SK-N-SH treated with all-trans-retinoic acid at 6 μM for 48 hours (cell line): Measurements from ENCODE around the gene DEFB114.

ENCODE experiments used
- ATAC-seq: fragments of 200-7000 bp; cut with Tn5 transposase; 3 replicates; pipeline ENCODE4 v1.9.1; 2020; ENCODE audit warnings: mild to moderate bottlenecking, moderate library complexity
- ARNTL ChIP-seq: fragments of 450-650 bp; formaldehyde crosslinking; IDR thresholded peaks from 2 replicates; pipeline ENCODE4 v1.5.0; 2020; ENCODE audit warnings: low read depth, mild to moderate bottlenecking, moderate library complexity, borderline replicate concordance
- BACH2 ChIP-seq: fragments of 250-450 bp; sonication (Bioruptor Pico); IDR thresholded peaks from 2 replicates; pipeline ENCODE4 v1.9.0; 2021; ENCODE audit warnings: mild to moderate bottlenecking, borderline replicate concordance
- GLIS3 ChIP-seq: fragments of 250-450 bp; sonication (Bioruptor Pico); IDR thresholded peaks from 2 replicates; pipeline ENCODE4 v1.5.0; 2020; ENCODE audit warnings: mild to moderate bottlenecking, moderate library complexity
- ISL1 ChIP-seq: fragments of 250-450 bp; sonication (Bioruptor Pico); IDR thresholded peaks from 2 replicates; pipeline ENCODE4 v2.1.2; 2022; ENCODE audit warnings: mild to moderate bottlenecking, moderate library complexity
- OSR1 ChIP-seq: fragments of 250-450 bp; sonication (Bioruptor Pico); IDR thresholded peaks from 2 replicates; pipeline ENCODE4 v1.8.0; 2022; ENCODE audit warnings: moderate library complexity, mild to moderate bottlenecking, inconsistent platforms
- PPARA ChIP-seq: fragments of 250-450 bp; sonication (Bioruptor Pico); IDR thresholded peaks from 2 replicates; pipeline ENCODE4 v1.5.0; 2020; ENCODE audit warnings: mild to moderate bottlenecking, borderline replicate concordance
- SNAI2 ChIP-seq: fragments of 250-450 bp; sonication (Bioruptor Pico); IDR thresholded peaks from 2 replicates; pipeline ENCODE4 v1.5.0; 2020; ENCODE audit warnings: mild to moderate bottlenecking, moderate library complexity
- TCF4 ChIP-seq: fragments of 250-450 bp; sonication (Bioruptor Pico); IDR thresholded peaks from 2 replicates; pipeline ENCODE4 v1.8.0; 2021; ENCODE audit warnings: mild to moderate bottlenecking, moderate library complexity, borderline replicate concordance
- TOX ChIP-seq: fragments of 250-450 bp; sonication (Bioruptor Pico); IDR thresholded peaks from 2 replicates; pipeline ENCODE4 v1.8.0; 2021; ENCODE audit warnings: mild to moderate bottlenecking, moderate library complexity, borderline replicate concordance
- ZC3H10 ChIP-seq: fragments of 250-450 bp; sonication (Bioruptor Pico); IDR thresholded peaks from 2 replicates; pipeline ENCODE4 v1.5.1; 2021; ENCODE audit warnings: mild to moderate bottlenecking, moderate library complexity
- ZFP3 ChIP-seq: fragments of 250-450 bp; sonication (Bioruptor Pico); IDR thresholded peaks from 2 replicates; pipeline ENCODE4 v1.5.0; 2020; ENCODE audit warnings: mild to moderate bottlenecking, moderate library complexity
- ZFP30 ChIP-seq: fragments of 450-650 bp; formaldehyde crosslinking; IDR thresholded peaks from 2 replicates; pipeline ENCODE4 v1.5.0; 2022; ENCODE audit warnings: mild to moderate bottlenecking, moderate library complexity
- ZNF565 ChIP-seq: fragments of 450-650 bp; formaldehyde crosslinking; conservative IDR thresholded peaks from 2 replicates; pipeline ENCODE4 v1.5.0; 2020; ENCODE audit warnings: low read depth, mild to moderate bottlenecking, moderate library complexity
- ZNF70 ChIP-seq: fragments of 450-650 bp; formaldehyde crosslinking; IDR thresholded peaks from 2 replicates; pipeline ENCODE4 v1.5.0; 2020; ENCODE audit warnings: mild to moderate bottlenecking, moderate library complexity
- ZNF8 ChIP-seq: fragments of 450-650 bp; formaldehyde crosslinking; IDR thresholded peaks from 2 replicates; pipeline ENCODE4 v1.5.0; 2020; ENCODE audit warnings: mild to moderate bottlenecking, moderate library complexity
- TF ChIP-seq, protein P1 (sequence below): fragments of 250-450 bp; sonication (Bioruptor Pico); IDR thresholded peaks from 2 replicates; pipeline ENCODE4 v1.5.0; 2020; ENCODE audit warnings: mild to moderate bottlenecking, moderate library complexity
- TF ChIP-seq, protein P2 (sequence below): fragments of 250-450 bp; sonication (Bioruptor Pico); IDR thresholded peaks from 2 replicates; pipeline ENCODE4 v1.8.0; 2021; ENCODE audit warnings: low read depth, mild to moderate bottlenecking, moderate library complexity, borderline replicate concordance
- TF ChIP-seq, protein P3 (sequence below): fragments of 250-450 bp; sonication (Bioruptor Pico); IDR thresholded peaks from 2 replicates; pipeline ENCODE4 v1.5.1; 2020; ENCODE audit warnings: low read depth, mild to moderate bottlenecking, moderate library complexity
- TF ChIP-seq, protein P4 (sequence below): fragments of 250-450 bp; sonication (Bioruptor Pico); IDR thresholded peaks from 2 replicates; pipeline ENCODE4 v1.8.0; 2020; ENCODE audit warnings: mild to moderate bottlenecking, moderate library complexity, borderline replicate concordance
- TF ChIP-seq, protein P5 (sequence below): fragments of 250-450 bp; sonication (Bioruptor Pico); IDR thresholded peaks from 2 replicates; pipeline ENCODE4 v1.5.1; 2021; ENCODE audit warnings: mild to moderate bottlenecking, moderate library complexity

Gene DEFB114

DNA sequence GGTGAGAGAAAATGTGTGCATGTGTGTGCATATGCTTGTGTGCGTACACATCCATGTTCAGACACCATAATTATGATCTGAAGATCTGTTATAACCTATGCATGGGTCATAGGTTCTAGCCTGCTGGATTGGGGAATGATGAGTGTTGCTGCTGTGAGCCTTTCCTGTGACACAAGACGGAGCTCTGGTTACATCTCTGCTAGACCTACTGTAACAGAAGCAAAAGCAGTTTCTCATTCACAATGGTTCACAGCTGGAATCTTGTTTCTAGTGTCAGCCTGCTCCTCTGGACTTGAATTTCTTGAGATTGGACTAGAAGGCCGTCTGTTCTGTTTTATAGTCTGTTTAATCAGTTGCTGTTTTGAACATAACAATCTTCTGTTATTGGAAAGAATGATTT, 40.1 kb downstream of the DEFB114 start:
- no peak for TF ChIP-seq OSR1
- no peak for ATAC-seq

DNA sequence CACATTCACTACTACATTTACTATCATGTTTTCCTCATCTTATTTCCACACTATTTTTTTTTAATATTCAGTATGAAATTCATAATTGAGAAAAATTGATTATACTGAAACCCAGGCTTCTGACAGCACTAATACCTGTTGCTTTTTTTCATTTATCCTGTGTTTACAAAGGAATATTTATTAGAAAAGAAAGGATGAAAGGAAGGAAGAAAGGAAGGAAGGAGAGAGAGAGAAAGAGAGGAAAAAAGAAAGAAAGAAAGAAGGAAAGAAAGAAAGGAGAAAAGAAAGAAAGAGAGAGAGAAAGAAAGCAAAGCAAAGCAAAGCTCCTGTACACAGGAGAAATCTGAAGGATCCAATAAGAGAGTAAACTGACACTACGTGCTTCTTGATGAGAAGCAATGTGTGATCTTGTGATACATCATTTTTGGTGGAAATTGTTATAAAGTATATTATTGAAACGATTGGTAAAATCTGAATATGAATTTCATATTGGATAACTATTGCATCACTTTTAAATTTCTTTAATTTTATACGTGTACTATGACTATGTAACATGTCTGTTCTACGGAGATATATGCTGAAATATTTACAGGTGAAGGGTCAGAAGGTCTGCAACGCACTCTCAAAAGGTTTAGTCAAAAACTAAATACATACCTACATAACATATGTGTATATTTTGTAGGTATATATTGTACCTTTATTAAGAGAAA, 43.9 kb downstream of the DEFB114 start:
- no peak for ATAC-seq
- TF ChIP-seq TCF4 (CRISPR knock-in tag), result no peak
- TF ChIP-seq, protein P1, sequence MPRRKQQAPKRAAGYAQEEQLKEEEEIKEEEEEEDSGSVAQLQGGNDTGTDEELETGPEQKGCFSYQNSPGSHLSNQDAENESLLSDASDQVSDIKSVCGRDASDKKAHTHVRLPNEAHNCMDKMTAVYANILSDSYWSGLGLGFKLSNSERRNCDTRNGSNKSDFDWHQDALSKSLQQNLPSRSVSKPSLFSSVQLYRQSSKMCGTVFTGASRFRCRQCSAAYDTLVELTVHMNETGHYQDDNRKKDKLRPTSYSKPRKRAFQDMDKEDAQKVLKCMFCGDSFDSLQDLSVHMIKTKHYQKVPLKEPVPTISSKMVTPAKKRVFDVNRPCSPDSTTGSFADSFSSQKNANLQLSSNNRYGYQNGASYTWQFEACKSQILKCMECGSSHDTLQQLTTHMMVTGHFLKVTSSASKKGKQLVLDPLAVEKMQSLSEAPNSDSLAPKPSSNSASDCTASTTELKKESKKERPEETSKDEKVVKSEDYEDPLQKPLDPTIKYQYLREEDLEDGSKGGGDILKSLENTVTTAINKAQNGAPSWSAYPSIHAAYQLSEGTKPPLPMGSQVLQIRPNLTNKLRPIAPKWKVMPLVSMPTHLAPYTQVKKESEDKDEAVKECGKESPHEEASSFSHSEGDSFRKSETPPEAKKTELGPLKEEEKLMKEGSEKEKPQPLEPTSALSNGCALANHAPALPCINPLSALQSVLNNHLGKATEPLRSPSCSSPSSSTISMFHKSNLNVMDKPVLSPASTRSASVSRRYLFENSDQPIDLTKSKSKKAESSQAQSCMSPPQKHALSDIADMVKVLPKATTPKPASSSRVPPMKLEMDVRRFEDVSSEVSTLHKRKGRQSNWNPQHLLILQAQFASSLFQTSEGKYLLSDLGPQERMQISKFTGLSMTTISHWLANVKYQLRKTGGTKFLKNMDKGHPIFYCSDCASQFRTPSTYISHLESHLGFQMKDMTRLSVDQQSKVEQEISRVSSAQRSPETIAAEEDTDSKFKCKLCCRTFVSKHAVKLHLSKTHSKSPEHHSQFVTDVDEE (CRISPR knock-in tag), result no peak
- no peak for TF ChIP-seq ZC3H10 (CRISPR knock-in tag)
- no peak for TF ChIP-seq ZNF565 (CRISPR knock-in tag)
- TF ChIP-seq ZNF8, result no peak
- no peak for TF ChIP-seq ISL1 (CRISPR knock-in tag)
- TF ChIP-seq OSR1, result no peak
- TF ChIP-seq, protein P2, sequence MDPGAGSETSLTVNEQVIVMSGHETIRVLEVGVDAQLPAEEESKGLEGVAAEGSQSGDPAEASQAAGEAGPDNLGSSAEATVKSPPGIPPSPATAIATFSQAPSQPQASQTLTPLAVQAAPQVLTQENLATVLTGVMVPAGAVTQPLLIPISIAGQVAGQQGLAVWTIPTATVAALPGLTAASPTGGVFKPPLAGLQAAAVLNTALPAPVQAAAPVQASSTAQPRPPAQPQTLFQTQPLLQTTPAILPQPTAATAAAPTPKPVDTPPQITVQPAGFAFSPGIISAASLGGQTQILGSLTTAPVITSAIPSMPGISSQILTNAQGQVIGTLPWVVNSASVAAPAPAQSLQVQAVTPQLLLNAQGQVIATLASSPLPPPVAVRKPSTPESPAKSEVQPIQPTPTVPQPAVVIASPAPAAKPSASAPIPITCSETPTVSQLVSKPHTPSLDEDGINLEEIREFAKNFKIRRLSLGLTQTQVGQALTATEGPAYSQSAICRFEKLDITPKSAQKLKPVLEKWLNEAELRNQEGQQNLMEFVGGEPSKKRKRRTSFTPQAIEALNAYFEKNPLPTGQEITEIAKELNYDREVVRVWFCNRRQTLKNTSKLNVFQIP (CRISPR knock-in tag), result no peak
- TF ChIP-seq GLIS3 (CRISPR knock-in tag), result no peak
- no peak for TF ChIP-seq ZFP30 (CRISPR knock-in tag)
- TF ChIP-seq TOX (CRISPR knock-in tag), result no peak
- no peak for TF ChIP-seq PPARA (CRISPR knock-in tag)

DNA sequence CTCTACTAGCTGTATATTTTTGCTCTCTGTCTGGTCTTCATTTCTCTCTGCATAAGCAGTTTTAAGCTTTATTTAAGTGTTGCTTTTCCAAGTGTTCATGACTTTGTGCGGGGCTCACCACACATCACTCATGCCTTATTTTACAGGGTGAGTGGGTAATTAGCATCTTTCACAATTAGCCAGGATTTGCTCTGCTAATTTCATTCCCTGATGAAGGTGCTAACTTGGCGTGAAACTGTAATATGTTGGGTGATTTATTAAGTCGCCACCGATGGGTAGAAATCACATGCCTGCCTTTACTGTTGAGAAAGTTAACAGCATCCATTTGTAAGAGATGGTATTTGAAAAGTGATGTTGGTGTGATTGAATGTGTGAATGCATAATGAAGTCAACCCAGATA, 44.7 kb downstream of the DEFB114 start:
- TF ChIP-seq, protein P2 (CRISPR knock-in tag), result no peak
- TF ChIP-seq TOX (CRISPR knock-in tag) (no peak), ARNTL (no peak), ZFP3 (CRISPR knock-in tag) (no peak), BACH2 (no peak), TCF4 (CRISPR knock-in tag) (no peak), GLIS3 (CRISPR knock-in tag) (no peak), ZNF70 (no peak), OSR1 (no peak), SNAI2 (no peak)
- TF ChIP-seq, protein P3, sequence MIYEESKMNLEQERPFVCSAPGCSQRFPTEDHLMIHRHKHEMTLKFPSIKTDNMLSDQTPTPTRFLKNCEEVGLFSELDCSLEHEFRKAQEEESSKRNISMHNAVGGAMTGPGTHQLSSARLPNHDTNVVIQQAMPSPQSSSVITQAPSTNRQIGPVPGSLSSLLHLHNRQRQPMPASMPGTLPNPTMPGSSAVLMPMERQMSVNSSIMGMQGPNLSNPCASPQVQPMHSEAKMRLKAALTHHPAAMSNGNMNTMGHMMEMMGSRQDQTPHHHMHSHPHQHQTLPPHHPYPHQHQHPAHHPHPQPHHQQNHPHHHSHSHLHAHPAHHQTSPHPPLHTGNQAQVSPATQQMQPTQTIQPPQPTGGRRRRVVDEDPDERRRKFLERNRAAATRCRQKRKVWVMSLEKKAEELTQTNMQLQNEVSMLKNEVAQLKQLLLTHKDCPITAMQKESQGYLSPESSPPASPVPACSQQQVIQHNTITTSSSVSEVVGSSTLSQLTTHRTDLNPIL, result no peak
- TF ChIP-seq, protein P4, sequence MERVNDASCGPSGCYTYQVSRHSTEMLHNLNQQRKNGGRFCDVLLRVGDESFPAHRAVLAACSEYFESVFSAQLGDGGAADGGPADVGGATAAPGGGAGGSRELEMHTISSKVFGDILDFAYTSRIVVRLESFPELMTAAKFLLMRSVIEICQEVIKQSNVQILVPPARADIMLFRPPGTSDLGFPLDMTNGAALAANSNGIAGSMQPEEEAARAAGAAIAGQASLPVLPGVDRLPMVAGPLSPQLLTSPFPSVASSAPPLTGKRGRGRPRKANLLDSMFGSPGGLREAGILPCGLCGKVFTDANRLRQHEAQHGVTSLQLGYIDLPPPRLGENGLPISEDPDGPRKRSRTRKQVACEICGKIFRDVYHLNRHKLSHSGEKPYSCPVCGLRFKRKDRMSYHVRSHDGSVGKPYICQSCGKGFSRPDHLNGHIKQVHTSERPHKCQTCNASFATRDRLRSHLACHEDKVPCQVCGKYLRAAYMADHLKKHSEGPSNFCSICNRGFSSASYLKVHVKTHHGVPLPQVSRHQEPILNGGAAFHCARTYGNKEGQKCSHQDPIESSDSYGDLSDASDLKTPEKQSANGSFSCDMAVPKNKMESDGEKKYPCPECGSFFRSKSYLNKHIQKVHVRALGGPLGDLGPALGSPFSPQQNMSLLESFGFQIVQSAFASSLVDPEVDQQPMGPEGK (CRISPR knock-in tag), result no peak
- TF ChIP-seq, protein P5, sequence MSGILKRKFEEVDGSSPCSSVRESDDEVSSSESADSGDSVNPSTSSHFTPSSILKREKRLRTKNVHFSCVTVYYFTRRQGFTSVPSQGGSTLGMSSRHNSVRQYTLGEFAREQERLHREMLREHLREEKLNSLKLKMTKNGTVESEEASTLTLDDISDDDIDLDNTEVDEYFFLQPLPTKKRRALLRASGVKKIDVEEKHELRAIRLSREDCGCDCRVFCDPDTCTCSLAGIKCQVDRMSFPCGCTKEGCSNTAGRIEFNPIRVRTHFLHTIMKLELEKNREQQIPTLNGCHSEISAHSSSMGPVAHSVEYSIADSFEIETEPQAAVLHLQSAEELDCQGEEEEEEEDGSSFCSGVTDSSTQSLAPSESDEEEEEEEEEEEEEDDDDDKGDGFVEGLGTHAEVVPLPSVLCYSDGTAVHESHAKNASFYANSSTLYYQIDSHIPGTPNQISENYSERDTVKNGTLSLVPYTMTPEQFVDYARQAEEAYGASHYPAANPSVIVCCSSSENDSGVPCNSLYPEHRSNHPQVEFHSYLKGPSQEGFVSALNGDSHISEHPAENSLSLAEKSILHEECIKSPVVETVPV (CRISPR knock-in tag), result no peak
- no peak for ATAC-seq
